Measurements from ENCODE around the gene RASGRF2.
"Not testable (repeated sequence)": the region's sequence is repeated elsewhere in the genome, so short reads cannot be mapped to it uniquely, and the experiment has no call there.

Gene RASGRF2

DNA sequence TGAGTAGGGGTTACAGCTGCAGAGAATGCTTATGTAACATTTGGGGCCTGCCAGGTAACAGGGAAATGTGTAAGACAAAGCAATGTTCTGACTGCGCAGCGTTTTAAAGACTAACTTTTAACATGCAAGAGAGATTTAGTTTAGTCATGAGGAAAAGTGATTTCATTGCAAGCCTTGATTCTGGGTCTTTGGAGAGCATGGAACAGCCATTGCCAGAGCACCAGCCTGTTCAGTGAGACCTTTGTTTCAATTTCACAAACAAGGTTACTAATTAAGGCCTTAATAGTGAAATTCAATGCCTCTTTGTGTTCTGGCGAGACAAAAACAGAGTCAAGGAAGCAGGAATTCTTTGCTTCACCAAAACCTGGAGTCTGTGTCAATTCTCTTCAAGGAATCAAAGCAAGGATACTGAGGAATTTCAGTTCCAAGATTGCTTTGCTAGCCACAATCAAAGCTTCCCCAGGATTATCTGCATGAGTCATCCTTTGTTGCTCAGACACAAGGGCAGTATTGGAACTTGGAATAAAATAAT, 287.3 kb downstream of the RASGRF2 start:
- no peak for DNase-seq

- DNase-seq: no peak
Measured at GRCh38 chr5:81249240-81249639, 289.1 kb downstream of the RASGRF2 start.

- no peak for DNase-seq
Measured at GRCh38 chr5:81250004-81250403, 289.8 kb downstream of the RASGRF2 start.

DNA sequence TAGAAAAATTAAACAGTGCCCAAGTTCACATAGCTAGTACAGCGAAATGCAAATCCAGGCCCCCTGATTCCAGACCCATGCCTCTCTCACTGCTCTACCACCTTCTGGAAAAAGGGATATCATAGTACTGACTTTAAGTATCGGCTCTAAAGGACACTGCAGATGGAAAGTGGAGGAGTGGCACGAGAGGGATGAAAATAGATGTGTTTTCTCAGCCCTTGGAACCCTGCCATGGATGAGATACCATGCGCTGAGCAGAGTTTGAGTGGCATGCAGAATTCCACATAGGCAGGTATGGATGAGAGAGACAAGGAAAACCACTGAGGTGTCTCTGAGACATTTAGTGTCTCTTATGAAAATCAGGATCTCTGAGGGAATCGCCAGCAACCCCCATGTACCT, 291.8 kb downstream of the RASGRF2 start:
- no peak for DNase-seq

DNA sequence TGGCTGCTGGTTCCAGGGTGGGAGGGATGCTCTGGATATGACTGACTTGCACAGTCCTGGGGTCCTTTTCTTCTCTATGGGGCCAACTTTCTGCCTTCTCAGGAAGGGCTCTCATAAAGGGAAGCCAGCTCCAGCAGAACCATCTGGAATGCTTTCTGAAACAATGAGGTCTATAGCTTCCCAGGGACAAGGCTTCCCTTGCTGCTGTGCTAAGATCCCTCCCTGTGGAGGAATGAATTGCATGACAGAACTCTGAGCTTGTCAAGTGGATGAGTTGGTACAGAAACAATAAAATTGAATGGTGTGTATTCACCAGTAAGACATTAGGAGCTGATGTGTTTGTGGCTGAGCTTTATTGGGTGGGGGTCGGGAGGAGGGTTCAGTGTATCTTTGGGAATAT, 292.7 kb downstream of the RASGRF2 start:
- no peak for DNase-seq

DNA sequence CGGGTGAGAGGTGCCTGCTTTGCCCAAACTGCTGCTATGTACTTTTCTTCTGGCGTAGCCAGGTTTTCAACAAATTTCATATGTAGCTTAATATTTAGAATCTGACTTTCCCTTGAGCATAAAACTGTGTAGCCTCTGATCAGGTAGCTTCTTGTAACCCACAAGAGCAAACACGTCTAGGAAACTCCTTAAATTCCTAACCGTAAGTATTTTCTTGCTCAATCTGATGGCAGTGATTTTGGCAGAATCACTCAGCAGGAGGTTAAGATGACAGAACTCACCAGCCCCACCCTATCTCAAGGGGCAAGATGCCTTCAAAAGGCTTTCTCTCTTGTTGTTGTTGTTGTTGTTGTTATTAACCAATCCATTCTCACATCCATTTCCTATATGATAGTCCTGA, 293.7 kb downstream of the RASGRF2 start:
- no peak for DNase-seq

DNA sequence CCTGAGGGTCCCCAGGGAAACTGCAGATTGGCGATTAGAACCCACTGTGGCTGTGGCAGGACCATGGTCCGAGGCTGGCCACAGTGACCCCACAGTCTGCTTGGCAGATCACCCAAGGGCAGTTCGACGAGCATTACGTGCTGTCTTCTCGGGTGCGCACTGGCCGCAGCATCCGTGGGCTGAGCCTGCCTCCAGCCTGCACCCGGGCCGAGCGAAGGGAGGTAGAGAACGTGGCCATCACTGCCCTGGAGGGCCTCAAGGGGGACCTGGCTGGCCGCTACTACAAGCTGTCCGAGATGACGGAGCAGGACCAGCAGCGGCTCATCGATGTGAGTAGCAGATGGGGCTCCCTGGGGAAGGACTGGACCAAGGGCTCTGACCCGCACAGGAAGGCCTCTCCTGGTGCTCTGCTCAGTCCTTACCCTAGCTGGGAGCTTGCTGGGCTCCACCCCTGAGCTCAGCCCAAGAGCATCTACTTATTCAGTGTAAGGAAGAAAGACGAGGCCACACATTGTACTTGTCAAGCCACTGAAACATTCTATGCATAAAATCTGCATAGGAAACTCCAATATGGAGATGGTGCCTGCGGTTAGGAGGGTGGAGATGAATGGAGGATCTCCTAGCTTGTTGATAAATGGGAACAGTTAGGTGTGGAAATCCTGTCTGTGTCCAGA, 294.9 kb downstream of the RASGRF2 start:
- no peak for DNase-seq

GRCh38 chr5:81256766-81257165, 296.6 kb downstream of the RASGRF2 start:
- no peak for DNase-seq

- DNase-seq: not testable (repeated sequence)
Measured at GRCh38 chr5:81262796-81263195, 302.6 kb downstream of the RASGRF2 start.

GRCh38 chr5:81265101-81265500, 304.9 kb downstream of the RASGRF2 start:
- DNase-seq: no peak

- no peak for DNase-seq
Measured at GRCh38 chr5:81268521-81269196, 308.5 kb downstream of the RASGRF2 start.

GRCh38 chr5:81269751-81270393, 309.7 kb downstream of the RASGRF2 start:
- no peak for DNase-seq

DNA sequence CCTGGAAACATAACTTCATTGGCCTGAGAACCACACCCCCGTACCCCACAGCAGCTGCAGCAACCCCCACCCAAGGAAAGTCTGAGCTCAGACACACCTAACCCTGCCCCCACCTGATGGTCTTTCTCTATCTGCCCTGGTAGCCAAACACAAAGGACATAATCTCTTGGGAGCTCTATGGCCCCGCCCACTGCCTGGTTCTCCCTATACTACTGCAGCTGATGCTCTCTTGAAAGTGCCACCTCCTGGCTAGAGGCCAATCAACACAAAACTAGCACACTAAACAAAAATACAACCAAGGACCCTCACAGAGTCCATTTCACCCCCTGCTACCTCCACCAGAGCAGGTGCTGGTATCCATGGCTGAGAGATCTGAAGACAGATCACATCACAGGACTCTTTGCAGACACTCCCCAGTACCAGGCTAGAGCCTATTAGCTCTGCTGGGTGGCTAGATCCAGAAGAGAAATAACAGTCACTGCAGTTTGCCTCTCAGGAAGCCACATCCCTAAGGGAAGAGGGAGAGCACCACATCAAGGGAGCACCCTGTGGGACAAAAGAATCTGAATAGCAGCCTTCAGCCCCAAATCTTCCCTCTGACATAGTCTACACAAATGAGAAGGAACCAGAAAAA, 310.3 kb downstream of the RASGRF2 start:
- not testable (repeated sequence) for DNase-seq
